ENCODE results near the gene STBD1. TPM values are rescaled to one million over a fixed set of nuclear protein-coding genes. Genes with fewer than 3 reads are reported as not detected.

Gene STBD1
- total RNA-seq, 1 donor from 2014 or later: 0.09 TPM

GRCh38 chr4:76316131-76316530 lies 9.6 kb downstream of the STBD1 start:
- intact Hi-C loops (cut with micrococcal nuclease): no loop called here
- peaks cover 27% of the 10 kb centered on the region for H3K9me3 Mint-ChIP-seq
- H3K4me3 Mint-ChIP-seq: no peak overlapping the region
- H3K36me3 Mint-ChIP-seq (ENCODE audit: low read depth): peaks cover 1% of the 10 kb centered on the region
- no peak for TF ChIP-seq CTCF (IDR thresholded peaks at IDR 0.05)
- no peaks in the 10 kb centered on the region for H3K4me1 Mint-ChIP-seq
- H3K27me3 Mint-ChIP-seq: peaks cover 31% of the 10 kb centered on the region
- DNase-seq (no peak), ATAC-seq (ENCODE audit: low read depth) (no peak)
- ChIA-PET POLR2A (no interaction called here), CTCF (no interaction called here)
- no peak overlapping the region for H3K27ac Mint-ChIP-seq

- DNase-seq (no peak), ATAC-seq (ENCODE audit: low read depth) (no peak)
- no peak for TF ChIP-seq CTCF (IDR thresholded peaks at IDR 0.05)
- peaks cover 28% of the 10 kb centered on the region for H3K9me3 Mint-ChIP-seq
- no peak overlapping the region for H3K27ac Mint-ChIP-seq
- no peaks in the 10 kb centered on the region for H3K4me1 Mint-ChIP-seq
- no peak overlapping the region for H3K4me3 Mint-ChIP-seq
- POLR2A ChIA-PET: no interaction called here
- peaks cover 7% of the 10 kb centered on the region for H3K27me3 Mint-ChIP-seq
- CTCF ChIA-PET: no interaction called here
- no peaks in the 10 kb centered on the region for H3K36me3 Mint-ChIP-seq (ENCODE audit: low read depth)
- intact Hi-C loops (cut with micrococcal nuclease): no loop called here
Measured at GRCh38 chr4:76322236-76322635, 15.7 kb downstream of the STBD1 start.

GRCh38 chr4:76325072-76325471 lies 18.5 kb downstream of the STBD1 start:
- ATAC-seq (ENCODE audit: low read depth): no peak
- no peaks in the 10 kb centered on the region for H3K36me3 Mint-ChIP-seq (ENCODE audit: low read depth)
- H3K27ac Mint-ChIP-seq: no peak overlapping the region
- H3K4me1 Mint-ChIP-seq: no peaks in the 10 kb centered on the region
- no peak overlapping the region for H3K4me3 Mint-ChIP-seq
- no peaks in the 10 kb centered on the region for H3K27me3 Mint-ChIP-seq
- POLR2A ChIA-PET: no interaction called here
- DNase-seq: no peak
- TF ChIP-seq CTCF (IDR thresholded peaks at IDR 0.05): no peak
- intact Hi-C loops (cut with micrococcal nuclease): no loop called here
- peaks cover 26% of the 10 kb centered on the region for H3K9me3 Mint-ChIP-seq
- CTCF ChIA-PET: no interaction called here

- ChIA-PET POLR2A (no interaction called here), CTCF (no interaction called here)
- no peaks in the 10 kb centered on the region for H3K36me3 Mint-ChIP-seq (ENCODE audit: low read depth)
- DNase-seq (no peak), ATAC-seq (ENCODE audit: low read depth) (no peak)
- no peaks in the 10 kb centered on the region for H3K4me1 Mint-ChIP-seq
- H3K27ac Mint-ChIP-seq: no peak overlapping the region
- peaks cover 18% of the 10 kb centered on the region for H3K9me3 Mint-ChIP-seq
- H3K27me3 Mint-ChIP-seq: peaks cover 1% of the 10 kb centered on the region
- no peak for TF ChIP-seq CTCF (IDR thresholded peaks at IDR 0.05)
- intact Hi-C loops (cut with micrococcal nuclease): no loop called here
- H3K4me3 Mint-ChIP-seq: no peak overlapping the region
Measured at GRCh38 chr4:76326515-76326914, 20.0 kb downstream of the STBD1 start.

- ChIA-PET CTCF (no interaction called here), POLR2A (no interaction called here)
- no peaks in the 10 kb centered on the region for H3K4me1 Mint-ChIP-seq
Measured at GRCh38 chr4:76334885-76335284, 28.4 kb downstream of the STBD1 start.

More at GRCh38 chr4:76334885-76335284, 28.4 kb downstream of the STBD1 start:
- Mint-ChIP-seq H3K27ac (no peak overlapping the region), H3K4me3 (no peak overlapping the region), H3K36me3 (ENCODE audit: low read depth) (no peaks in the 10 kb centered on the region), H3K9me3 (no peaks in the 10 kb centered on the region), H3K27me3 (peaks cover 4% of the 10 kb centered on the region)
- DNase-seq (no peak), ATAC-seq (ENCODE audit: low read depth) (no peak)
- intact Hi-C loops (cut with micrococcal nuclease): no loop called here
- no peak for TF ChIP-seq CTCF (IDR thresholded peaks at IDR 0.05)

Data from activated B cell treated with CpG ODN at 0.5 μM for 24 hours (primary cell).